GM23338 (cell line): ENCODE data around the gene CRACR2B. TPM values are rescaled to one million over a fixed set of nuclear protein-coding genes. Genes with fewer than 3 reads are reported as not detected.

Experiments used
- ATAC-seq: fragments of 200-7000 bp; cut with Tn5 transposase; 3 replicates; pipeline ENCODE4 v1.9.1; 2020
- DNase-seq: peaks from one replicate; pipeline ENCODE4 v3.0.0-alpha.2; 2015; ENCODE audit warnings: low spot score
- H2AFZ ChIP-seq: fragments of 200-600 bp; sonication (generic); 2 replicates; pipeline ENCODE4 v1.8.0; 2016; ENCODE audit warnings: antibody characterized with exemption, mild to moderate bottlenecking, moderate library complexity
- H3F3A ChIP-seq: fragments of 200-600 bp; sonication (generic); replicated peaks from 2 replicates; pipeline ENCODE4 v1.8.0; 2017; ENCODE audit warnings: antibody characterized with exemption, mixed run types, low read depth
- H3K27ac ChIP-seq: fragments of 200-600 bp; sonication (generic); 2 replicates; pipeline ENCODE4 v1.6.1; 2016; ENCODE audit warnings: low read depth
- H3K27me3 ChIP-seq: fragments of 200-600 bp; sonication (generic); 2 replicates; pipeline ENCODE4 v1.8.0; 2016; ENCODE audit warnings: mild to moderate bottlenecking, mixed run types, moderate library complexity; ENCODE audit not compliant: insufficient read depth
- H3K36me3 ChIP-seq: fragments of 200-600 bp; sonication (generic); 2 replicates; pipeline ENCODE4 v1.8.0; 2016; ENCODE audit warnings: mild to moderate bottlenecking; ENCODE audit not compliant: insufficient read depth
- H3K4me1 ChIP-seq: fragments of 200-600 bp; sonication (generic); 2 replicates; pipeline ENCODE4 v1.8.0; 2016; ENCODE audit warnings: mild to moderate bottlenecking, moderate library complexity; ENCODE audit not compliant: insufficient read depth
- H3K4me2 ChIP-seq: fragments of 200-600 bp; sonication (generic); 2 replicates; pipeline ENCODE4 v1.7.1; 2017; ENCODE audit warnings: mixed run types
- H3K4me3 ChIP-seq: fragments of 200-600 bp; sonication (generic); 2 replicates; pipeline ENCODE4 v1.6.1; 2016; ENCODE audit warnings: mixed run types
- H3K79me2 ChIP-seq: fragments of 200-600 bp; sonication (generic); replicated peaks from 2 replicates; pipeline ENCODE4 v1.8.0; 2017; ENCODE audit warnings: mild to moderate bottlenecking; ENCODE audit not compliant: insufficient read depth
- H3K9me2 ChIP-seq: fragments of 200-600 bp; sonication (generic); 2 replicates; pipeline ENCODE4 v1.8.0; 2017; ENCODE audit not compliant: insufficient read depth
- H4K20me1 ChIP-seq: fragments of 200-600 bp; sonication (generic); replicated peaks from 2 replicates; pipeline ENCODE4 v1.8.0; 2017; ENCODE audit warnings: mild to moderate bottlenecking; ENCODE audit not compliant: insufficient read depth
- H3K27ac Mint-ChIP-seq: 2 replicates; pipeline ENCODE4 v1.8.0; 2020; ENCODE audit warnings: inconsistent platforms, mild to moderate bottlenecking, moderate library complexity, mixed read lengths
- H3K27me3 Mint-ChIP-seq: 3 replicates; pipeline ENCODE4 v1.8.0; 2022; ENCODE audit warnings: low read depth, mild to moderate bottlenecking, moderate library complexity, mixed read lengths, inconsistent platforms; ENCODE audit not compliant: insufficient read depth, poor library complexity
- H3K36me3 Mint-ChIP-seq: 3 replicates; pipeline ENCODE4 v1.8.0; 2021; ENCODE audit warnings: low read depth, mild to moderate bottlenecking, inconsistent platforms, moderate library complexity, mixed read lengths
- H3K4me1 Mint-ChIP-seq: 3 replicates; pipeline ENCODE4 v1.8.0; 2020; ENCODE audit warnings: mild to moderate bottlenecking, inconsistent platforms, mixed read lengths
- H3K4me3 Mint-ChIP-seq: 3 replicates; pipeline ENCODE4 v1.8.0; 2021; ENCODE audit warnings: moderate library complexity, mild to moderate bottlenecking, inconsistent platforms, mixed read lengths
- H3K9me3 Mint-ChIP-seq: 3 replicates; pipeline ENCODE4 v1.8.0; 2020; ENCODE audit warnings: moderate library complexity, mild to moderate bottlenecking, inconsistent platforms, mixed read lengths
- EZH2 ChIP-seq: fragments of 200-600 bp; sonication (generic); IDR thresholded peaks from one replicate; pipeline ENCODE4 v1.8.0; 2017; ENCODE audit warnings: antibody characterized with exemption, mild to moderate bottlenecking, low read depth; ENCODE audit not compliant: unreplicated experiment
- EZH2phosphoT487 ChIP-seq: fragments of 200-600 bp; sonication (generic); IDR thresholded peaks from one replicate; pipeline ENCODE4 v1.8.1; 2018; ENCODE audit warnings: antibody characterized with exemption; ENCODE audit not compliant: unreplicated experiment
- JUNB ChIP-seq: IDR thresholded peaks from one replicate; pipeline ENCODE4 v1.6.1; 2016; ENCODE audit warnings: antibody characterized with exemption; ENCODE audit not compliant: unreplicated experiment
- POLR2AphosphoS5 ChIP-seq: IDR thresholded peaks from 2 replicates; pipeline ENCODE4 v1.6.1; 2016; ENCODE audit warnings: antibody characterized with exemption, low read depth
- ZNF462 ChIP-seq: fragments of 250-450 bp; sonication (Bioruptor Pico); IDR thresholded peaks from 2 replicates; pipeline ENCODE4 v1.5.0; 2020; ENCODE audit warnings: mild to moderate bottlenecking, moderate library complexity
- polyA plus RNA-seq: library from polyadenylated mRNA; unstranded; fragments of >200 nt; fragmentation: Nextera tagmentation; extraction: Ambion mirVana; gene quantifications from 2 replicates; pipeline ENCODE4 v1.2.1, GENCODE V29; 2016
- total RNA-seq: library from RNA; depleted of rRNA; stranded (reverse); fragments of >200 nt; shearing (Covaris generic); gene quantifications from 2 replicates; pipeline ENCODE4 v1.2.3, GENCODE V29; 2014

CRACR2B gene
- total and polyA plus RNA-seq, 2 experiments from 2014 or later, result 55.9 to 64.1 TPM

DNA sequence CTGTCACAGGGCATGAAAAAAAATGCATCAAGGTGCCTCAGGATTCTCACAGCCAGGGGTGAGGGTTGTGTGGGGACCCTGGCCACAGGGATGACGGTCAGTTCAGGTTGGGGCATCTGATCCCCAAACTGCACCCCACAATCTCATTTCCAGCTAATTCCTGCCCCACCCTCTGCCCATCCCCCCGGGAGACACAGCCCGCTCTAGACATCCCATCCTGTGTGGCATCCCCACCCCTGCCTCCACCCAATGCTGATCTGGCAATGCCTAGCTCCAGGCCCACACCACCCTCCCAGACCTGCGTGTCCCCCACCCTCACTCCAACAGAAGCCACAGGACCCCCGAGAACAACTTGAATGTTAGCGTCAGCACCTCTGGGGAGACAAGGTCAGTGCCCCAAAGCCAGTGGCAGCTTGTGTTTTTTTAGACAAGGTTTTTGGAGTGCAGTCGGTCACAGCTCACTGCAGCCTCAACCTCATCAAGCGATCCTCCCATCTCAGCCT, 40.2 kb downstream of the CRACR2B start (continued):
- no peak for TF ChIP-seq ZNF462 (CRISPR knock-in tag)
- TF ChIP-seq EZH2, result no peak

GRCh38 chr11:868394-868793, 40.7 kb downstream of the CRACR2B start:
- Histone ChIP-seq H3K4me2 (no peak overlapping the region), H2AFZ (no peak overlapping the region), H4K20me1 (peaks cover 15% of the 10 kb centered on the region), H3K79me2 (no peaks in the 10 kb centered on the region), H3F3A (peaks cover 24% of the 10 kb centered on the region), H3K36me3 (no peaks in the 10 kb centered on the region), H3K4me1 (peaks cover under 1% of the 10 kb centered on the region; the same call in 1 of the 2 replicates), H3K27me3 (no peaks in the 10 kb centered on the region), H3K27ac (no peak overlapping the region), H3K9me2 (no peaks in the 10 kb centered on the region), H3K4me3 (no peak overlapping the region)
- no peaks in the 10 kb centered on the region for H3K9me3 Mint-ChIP-seq
- TF ChIP-seq POLR2AphosphoS5 (0 out of 2 replicates have a peak, but pooled peaks have one; percentile 15), JUNB (no peak)
- ATAC-seq (no peak), DNase-seq (no peak)
- H3K36me3 Mint-ChIP-seq, result peaks cover 2% of the 10 kb centered on the region; the same call in 2 of the 3 replicates
- H3K27ac Mint-ChIP-seq, result no peak overlapping the region
- H3K4me3 Mint-ChIP-seq, result no peak overlapping the region
- peaks cover 33% of the 10 kb centered on the region for H3K27me3 Mint-ChIP-seq
- H3K4me1 Mint-ChIP-seq, result peaks cover 7% of the 10 kb centered on the region

DNA sequence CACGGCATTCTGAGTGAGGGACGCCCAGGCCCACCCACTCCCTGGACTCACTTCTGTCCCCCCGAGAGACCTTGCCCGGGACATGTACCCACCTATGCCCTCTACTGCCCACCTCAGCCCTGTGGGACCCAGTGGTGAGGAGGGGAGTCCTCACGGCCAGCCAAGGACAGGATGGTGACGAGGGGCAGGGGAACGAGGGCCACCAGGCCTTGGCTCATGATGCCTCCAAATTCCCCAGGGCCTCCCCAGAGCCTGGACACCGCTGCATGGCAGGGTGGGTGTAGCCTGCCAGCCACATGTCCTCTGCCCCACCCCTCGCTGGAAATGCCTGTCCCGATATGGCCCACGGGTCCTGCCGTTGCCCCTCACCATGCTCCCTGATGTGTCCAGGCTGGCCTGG, 41.1 kb downstream of the CRACR2B start:
- Histone ChIP-seq H3K27me3 (no peaks in the 10 kb centered on the region), H3K4me3 (no peak overlapping the region), H3K79me2 (no peaks in the 10 kb centered on the region), H3K9me2 (no peaks in the 10 kb centered on the region), H4K20me1 (peaks cover 18% of the 10 kb centered on the region), H3K4me1 (no peaks in the 10 kb centered on the region; the same call in 1 of the 2 replicates), H3K27ac (no peak overlapping the region), H3F3A (peaks cover 22% of the 10 kb centered on the region), H2AFZ (no peak overlapping the region), H3K36me3 (no peaks in the 10 kb centered on the region), H3K4me2 (no peak overlapping the region)
- H3K9me3 Mint-ChIP-seq, result no peaks in the 10 kb centered on the region
- H3K27ac Mint-ChIP-seq, result no peak overlapping the region
- ATAC-seq (no peak), DNase-seq (no peak)
- H3K36me3 Mint-ChIP-seq, result peaks cover 6% of the 10 kb centered on the region
- peaks cover 7% of the 10 kb centered on the region for H3K4me1 Mint-ChIP-seq
- no peak overlapping the region for H3K4me3 Mint-ChIP-seq
- peaks cover 33% of the 10 kb centered on the region for H3K27me3 Mint-ChIP-seq
- TF ChIP-seq EZH2phosphoT487 (no peak), POLR2AphosphoS5 (peak; percentile 2; the same call in 1 of the 2 replicates)
